Smooth muscle cell of the brain vasculature (primary cell): ENCODE measurements around the gene S100A4.

ENCODE experiments used
- DNase-seq: peaks from one replicate; pipeline ENCODE4 v3.0.0-alpha.2; 2012; ENCODE audit warnings: low read depth, low spot score

The S100A4 gene

DNA sequence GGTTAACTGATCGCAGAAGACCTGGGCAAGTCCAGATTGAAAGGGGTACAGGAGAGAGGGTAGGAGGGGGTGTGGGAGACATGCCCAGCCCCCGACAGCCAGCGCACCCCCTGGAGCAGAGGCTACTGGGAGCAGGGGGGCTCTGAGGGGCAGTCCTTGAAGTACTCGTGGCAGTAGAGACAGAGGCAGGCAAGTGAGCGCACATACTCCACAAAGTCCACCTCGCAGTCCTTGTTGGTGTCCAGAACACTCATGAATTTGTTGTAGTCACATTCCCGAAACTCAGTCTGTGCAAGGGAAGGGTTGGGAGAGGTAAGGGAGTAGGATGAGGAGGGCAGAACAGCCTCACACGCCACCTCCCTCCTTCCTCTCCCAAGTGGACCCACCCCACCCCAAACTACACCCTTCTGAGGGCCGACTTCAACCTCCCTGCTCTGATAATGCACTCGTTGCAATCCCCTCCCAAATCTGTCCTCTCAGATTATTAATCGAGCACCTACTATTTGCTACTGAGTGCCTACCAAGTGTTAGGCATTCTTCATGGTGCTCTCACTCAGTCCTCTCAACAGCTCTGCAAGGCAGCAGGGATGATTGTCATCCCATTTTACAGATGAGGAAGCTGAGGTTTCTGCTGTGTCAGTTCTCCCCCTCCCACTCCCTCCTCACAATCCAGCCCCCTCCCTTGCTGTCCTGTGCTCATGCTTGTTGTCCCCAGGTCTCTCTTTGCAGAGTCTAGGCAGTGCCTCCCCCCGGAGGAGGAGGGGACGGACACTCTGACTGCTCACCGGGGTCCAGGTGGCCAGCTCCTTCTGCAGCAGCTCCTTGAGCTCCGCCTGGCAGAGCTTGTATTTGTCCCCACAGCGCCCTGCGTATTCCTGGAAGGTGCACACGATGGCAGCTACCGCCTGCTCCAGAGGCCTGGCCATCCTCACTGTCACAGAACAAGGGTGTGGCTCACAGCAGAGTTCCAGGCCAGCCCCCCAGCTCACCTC lies 2.2 kb upstream of the S100A4 start:
- no peak for DNase-seq

DNA sequence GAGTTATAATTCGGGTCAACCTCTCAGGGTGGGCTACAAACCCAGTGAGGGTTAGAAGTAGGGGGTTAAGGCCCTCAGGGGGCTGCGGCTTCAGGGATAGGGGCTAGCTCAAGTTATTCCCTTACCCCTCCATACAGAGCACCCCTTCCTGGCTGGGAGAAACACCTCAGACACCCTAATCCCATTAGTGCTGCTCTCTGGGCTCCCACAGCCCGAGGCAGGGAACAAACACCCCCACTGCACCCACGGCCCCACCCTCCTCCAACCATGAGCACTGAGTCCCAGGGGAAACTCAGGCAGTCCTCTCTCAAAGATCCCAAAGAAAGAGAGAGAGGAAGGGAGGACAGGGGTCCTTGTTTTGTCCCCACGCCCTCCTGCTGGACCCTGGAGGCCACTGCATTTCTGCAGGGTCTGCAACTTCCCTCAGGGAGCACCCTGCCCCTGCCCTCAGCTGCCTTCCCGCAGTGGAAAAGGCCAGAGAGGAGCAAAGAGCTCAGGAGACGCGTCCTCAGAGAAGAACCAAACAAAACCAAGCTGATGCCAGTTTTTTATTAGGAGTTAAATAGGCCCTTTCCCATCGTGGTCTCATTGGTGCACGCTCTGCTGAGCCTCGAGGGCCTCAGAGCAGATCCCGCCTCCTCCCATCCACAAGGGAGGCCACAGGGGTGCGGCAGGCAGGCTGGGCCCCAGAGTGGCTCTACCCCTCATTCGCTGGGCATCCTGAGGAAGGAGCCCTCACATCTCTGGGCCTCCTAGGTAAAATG lies 1.4 kb upstream of the S100A4 start:
- no peak for DNase-seq

DNA sequence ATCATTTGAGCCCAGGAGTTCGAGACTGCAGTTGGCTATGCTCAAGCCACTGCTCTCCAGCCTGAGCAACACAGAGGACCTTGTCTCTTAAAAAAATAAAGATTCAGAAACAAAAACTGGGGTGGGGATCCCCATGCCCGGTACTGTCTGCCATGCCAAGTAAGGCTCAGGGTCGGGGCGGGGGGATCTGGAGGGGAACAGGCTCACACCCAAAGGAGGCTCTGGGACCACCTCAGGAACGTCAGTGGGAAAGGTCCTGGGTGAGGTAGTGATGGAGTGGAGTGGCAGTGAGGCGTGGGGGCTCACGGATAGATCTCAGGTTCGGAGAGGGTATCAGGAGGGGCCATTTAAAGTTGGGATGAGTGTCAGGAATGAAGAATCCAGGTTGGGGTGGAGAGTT lies 765 bp upstream of the S100A4 start:
- DNase-seq, result no peak

DNA sequence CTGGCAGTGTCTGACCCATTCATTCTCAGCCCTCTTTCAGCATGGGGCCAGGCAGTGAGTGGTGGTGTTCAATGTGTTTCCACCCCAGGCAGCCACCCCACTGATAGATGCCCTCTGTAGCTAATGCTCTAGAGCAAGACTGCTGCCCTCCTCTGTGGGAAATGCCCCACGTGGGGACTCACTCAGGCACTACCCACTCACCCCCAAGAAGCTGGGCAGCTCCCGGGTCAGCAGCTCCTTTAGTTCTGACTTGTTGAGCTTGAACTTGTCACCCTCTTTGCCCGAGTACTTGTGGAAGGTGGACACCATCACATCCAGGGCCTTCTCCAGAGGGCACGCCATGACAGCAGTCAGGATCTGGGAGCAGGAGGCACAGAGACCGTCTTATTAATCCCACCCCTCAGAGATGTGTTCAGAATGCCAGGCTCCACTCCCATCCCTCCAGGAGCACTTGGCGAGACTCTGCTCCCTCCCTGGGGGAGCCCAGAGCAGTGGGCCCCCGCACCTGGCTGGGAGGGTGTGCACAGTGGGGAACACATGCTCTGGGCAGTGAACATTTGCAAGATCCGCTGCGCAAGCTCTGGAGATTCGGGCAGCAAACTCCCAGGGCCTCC lies 1.0 kb downstream of the S100A4 start:
- no peak for DNase-seq

DNA sequence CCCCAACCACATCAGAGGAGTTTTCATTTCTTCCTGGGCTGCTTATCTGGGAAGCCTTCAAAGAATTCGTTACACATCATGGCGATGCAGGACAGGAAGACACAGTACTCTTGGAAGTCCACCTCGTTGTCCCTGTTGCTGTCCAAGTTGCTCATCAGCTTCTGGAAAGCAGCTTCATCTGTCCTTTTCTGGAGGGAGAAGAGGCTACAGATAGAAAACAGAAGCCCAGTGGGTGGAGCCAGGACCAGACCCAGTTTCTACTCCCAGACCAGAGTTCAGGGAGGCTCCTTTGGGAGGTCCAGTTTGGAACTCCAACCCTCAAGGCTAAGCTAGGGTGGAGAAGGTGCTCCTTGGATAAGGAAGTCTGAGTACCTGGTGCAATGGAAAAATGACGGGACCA lies 1.9 kb downstream of the S100A4 start:
- no peak for DNase-seq

DNA sequence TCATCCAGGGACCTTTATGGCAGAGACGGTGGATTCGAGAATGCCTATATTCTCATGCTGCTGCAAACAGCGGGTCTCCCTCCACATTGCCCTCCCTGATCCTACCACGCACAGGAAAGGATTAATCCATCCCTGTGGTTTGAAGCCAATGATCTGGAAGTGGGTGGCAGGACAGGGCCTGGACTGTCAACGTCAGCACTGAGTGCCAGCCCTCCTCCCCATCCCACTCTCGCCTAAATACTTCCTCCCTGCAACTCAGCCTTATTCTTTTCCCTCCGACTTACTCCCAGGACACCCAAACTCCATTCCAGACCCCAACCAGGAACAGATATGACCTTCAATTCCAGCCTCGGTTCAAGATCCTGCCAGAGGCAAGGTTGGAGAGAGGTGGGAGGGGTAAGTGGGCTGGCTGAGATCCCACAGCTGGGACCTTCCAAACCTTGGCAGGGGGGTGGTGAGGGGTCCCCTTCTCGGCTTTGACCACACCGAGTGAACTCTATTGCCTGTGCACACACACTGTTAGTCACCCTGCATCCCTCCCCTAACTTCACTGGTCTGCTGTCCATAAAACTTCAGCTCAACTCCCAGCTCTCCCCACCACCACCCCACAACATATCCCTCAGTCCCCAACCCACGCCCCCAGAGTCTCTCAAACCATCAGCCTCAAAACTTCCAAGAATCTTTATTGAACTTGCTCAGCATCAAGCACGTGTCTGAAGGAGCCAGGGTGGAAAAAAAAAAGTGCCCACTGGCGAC lies 2.5 kb downstream of the S100A4 start:
- DNase-seq, result no peak

DNA sequence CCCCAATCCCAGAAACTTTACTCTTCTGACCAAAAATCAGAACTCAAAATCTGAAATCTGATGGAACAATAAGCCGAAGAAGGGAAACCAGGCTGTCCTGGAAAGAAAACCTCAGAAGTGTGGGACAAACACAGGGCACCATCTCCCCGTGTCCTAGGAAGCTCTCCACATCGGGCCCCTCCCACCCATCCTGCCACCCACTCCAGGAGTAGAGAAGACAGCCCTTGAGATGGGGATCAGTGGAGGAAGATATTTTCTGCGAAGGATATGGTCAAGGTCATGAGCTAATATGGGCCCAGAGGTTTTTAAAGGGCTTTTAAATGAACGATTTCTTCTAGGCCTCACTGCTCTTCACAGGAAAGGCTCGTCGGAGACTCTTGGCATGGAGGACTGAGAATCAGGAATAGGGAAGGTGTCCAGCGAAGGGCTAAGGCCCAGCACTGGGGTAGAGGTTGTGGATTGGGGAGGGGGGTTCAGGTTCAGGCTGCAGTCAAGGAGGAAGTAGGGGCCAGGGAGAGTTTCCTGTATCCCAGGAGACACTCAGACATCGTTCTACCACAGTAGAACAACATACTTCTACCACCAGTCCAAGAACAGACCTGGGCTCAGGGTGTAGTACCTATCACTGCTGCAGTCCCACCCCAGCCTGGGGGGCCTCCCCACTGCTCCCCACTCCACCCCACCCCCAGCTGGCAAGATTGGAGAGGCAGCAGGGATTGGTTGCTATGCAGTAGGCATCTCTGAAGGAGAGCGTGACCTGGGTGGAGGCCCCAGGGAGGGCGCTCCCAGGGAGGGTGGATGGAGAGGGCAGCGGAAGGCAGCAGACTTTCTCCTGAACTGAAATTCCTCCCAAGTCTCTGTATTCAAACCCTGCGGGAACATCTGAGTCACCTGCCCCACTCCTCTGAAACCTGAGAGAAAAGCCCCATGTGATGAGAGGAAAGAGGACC lies 3.7 kb downstream of the S100A4 start:
- no peak for DNase-seq

DNA sequence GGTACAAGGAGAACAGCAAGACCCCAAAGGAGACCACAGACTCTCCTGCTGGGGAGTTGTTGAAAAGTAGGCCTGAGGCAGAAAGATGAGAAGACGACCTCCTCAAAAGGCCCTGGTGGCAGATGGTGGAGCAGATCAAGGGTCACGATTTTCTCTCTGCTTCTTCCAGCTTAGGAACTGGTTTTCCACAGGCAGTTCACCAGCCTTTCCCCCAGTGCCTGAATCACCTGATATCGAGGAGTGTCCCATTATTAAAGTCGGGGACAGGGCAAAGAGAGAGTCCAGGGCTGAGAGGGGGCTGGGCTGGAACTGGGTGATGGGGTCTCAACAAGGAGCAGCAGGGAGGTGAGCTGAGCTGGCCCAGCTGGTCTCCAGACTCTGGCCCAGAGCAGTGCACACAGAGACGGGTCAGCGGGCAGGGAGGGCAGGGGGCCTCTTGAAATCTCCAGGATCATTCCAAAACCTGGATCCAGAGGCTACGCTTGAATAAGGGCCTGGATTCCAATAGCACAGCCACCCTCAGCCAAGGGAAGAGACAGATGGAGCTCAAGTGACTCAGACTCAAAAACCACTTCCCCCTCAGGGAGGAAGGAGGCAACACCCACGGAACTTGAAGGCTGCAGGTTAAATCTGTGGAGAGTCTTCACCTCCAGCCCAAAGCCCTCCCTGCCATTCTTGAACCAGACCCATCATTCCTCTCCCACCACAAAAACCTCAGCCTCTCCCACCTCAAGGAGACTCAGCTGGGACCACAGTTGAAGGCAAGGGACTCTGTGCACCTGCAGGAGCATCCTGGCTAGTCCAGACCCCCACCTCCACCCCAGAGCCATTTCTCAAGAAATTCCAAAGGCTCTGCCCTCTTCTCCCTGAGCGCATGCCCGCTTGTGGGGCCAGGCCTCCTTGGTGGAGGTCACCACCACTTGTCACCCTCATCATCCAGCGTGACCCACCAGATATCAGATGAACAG lies 4.9 kb downstream of the S100A4 start, which contains the start of gene S100A5:
S100A5 (minus strand) TSS at position 541 of the 968 bp plus-strand sequence. CDS start 743 bp downstream, outside the sequence.
- no peak for DNase-seq

DNA sequence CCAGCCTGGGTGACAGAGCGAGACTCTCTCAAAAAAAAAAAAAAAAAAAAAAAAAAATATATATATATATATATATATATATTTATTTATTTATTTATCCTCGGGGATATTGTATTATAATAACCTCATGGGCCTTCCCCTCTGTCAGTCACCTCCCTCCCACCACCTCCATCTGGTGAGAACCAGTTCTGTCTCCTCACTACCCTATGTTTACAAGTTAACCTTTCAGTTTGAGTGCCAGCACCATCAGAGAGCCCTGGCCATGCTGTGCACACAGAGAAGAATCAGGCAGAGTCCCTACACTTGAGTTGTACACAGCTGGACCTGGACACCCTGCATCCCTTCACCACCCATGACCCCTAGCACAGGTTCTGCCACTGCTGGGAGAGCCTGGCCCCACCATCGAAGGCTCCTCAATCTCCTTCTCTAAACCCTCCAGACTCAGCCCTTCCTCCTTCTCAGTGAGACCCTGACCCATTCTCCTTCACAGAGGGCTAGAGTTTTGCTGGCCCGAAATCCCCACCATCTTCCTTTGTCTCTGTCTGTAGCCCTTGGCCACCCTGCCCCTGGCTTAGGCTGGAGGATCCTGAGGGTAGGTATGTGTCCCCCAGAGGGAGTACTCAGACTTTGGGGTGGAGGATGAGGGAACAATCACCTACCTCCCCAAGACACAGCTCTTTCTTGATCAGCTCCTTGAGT lies 6.1 kb downstream of the S100A4 start:
- DNase-seq, result no peak

DNA sequence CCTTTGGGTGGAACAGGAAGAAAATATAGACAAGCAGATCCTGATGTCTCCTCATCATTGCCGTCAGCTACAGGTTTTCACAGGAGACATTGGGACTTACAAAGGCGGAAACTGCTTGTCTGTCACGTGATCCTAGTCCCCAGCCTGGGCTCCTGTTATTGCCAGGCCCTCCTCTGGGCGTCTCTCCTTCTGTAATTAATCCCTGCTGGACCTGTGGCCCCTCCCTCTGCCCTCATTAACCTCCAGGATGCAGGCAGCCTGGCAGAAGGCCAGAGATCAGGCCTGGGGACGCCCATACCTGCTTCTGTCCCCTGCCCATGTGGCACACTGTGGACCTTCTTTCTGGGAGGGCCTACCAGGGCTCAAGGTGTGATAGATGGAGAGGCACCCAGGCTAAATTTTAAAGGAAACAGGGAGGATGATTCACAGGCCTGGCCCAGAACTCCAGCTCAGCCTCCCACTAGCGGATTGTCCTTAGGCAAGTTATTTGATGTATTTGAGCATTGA lies 7.2 kb downstream of the S100A4 start:
- no peak for DNase-seq

DNA sequence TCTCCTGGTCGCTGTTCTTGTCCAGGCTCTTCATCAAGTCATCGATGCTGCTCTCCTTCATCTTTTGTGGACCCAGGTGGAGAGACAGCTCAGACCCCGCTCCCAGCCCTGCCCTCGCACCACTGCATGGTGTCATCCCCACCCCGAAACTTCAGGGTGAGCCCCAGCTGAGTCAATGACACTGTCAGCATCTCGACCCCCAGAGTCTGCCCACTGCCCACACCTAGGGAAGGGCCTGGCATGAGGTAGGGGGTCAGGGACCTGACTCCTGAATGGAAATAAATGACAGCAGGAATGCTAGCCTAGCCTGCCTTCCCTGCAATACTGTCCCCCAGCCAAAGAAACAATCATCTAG lies 8.3 kb downstream of the S100A4 start:
- no peak for DNase-seq

DNA sequence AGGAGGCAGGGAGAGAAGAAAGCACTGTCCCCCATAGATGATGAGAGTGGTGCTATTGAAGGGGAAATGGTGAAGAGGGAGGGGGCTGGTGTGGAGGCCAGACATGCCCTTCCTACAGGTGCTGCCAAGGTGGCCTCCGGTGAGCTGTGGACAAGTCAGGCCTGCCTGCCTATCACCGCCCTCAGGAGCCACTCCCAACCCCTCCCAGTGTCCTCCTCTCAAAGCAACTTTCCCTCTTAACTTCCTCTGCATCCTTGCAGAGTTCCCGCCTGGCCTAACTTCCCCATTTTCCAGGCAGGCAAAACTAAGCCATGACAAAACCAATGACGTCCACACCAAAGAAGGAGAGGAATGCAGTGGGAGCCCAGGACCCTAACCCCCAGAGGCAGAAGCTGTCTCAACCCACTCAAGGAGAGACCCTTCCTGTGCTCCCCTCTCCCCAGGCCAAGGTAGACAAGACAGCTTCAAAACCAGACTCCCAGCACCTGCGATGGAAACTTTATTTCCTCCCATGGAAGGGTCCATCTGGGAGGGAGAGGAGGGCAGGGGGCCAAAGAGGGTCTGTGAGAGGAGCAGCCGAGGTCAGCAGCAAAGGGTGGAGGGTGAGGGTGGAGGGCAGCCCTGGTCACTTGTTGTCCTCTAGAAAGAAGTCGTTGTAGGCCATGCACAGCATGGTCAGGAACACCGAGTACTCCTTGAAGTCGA lies 8.8 kb downstream of the S100A4 start:
- DNase-seq, result no peak

DNA sequence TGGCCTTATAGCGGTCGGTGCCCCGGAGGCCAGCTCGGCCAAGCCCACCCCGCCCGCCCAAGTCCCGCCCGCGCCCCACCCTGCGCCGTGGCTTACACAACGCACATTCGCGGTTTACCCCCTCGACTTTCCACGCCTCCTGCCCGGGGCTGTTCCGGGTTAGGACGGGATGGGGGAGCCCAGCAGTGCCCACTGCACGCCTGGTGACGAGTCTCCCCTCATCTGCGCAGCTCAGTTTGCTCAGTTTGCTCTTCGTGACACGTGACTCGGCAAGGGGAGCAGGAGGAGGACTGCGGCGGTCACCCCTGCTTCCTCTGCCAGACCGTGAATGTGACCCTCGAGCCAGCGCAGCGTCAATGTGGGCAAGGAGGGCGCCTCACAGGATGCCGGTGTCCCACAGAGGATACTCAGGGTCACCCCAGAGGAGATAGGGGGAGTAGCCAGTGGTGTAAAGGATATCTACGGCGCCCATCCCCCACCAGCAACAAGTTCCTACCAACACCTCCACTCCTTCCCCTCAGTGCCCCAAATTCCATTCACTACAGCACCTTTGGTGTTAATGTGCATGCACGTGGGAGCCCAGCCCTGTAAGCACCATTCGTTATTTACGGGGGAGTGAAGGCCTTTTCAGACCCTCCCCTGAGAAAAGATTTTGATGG lies 9.5 kb downstream of the S100A4 start:
- DNase-seq, result no peak

DNA sequence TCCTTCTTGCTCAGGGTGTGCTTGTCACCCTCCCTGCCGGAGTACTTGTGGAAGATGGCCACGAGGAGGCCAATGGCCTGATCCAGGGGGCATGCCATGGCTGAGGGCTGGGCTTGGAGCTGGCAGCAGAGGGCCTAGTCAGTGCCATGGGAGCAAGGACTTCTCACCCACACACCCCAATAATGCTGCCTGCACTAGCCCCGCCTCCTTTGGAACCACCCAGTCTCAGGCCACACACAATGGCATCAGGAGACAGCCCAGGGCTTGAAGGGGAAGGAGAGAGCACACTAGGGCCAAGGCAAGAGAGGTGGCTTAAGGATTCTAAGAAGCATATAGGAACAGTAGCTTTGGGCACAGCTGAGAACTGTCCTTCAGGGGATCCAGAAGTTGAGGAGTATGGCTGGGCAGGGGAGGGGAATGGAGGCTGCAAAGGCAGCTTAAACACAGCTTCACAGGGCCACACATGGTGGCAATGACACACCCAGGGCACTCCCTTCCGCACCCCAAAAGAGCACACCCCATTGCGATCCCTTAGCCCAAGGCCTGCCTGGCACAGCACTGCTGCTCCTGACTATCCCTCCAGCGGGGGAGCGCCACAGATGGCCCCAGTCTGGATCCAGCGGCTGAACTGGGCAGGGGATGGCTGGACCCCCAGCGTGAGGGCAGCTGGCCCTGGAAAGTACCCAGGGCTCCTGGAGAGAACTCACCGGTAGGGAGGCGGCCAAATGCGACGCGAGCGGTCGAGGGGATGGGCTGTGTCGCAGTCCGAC lies 10.2 kb downstream of the S100A4 start, which contains the start of gene S100A6:
S100A6 (minus strand) TSS at position 750 of the 770 bp plus-strand sequence; CDS start at position 98, 652 bp downstream.
- no peak for DNase-seq

DNA sequence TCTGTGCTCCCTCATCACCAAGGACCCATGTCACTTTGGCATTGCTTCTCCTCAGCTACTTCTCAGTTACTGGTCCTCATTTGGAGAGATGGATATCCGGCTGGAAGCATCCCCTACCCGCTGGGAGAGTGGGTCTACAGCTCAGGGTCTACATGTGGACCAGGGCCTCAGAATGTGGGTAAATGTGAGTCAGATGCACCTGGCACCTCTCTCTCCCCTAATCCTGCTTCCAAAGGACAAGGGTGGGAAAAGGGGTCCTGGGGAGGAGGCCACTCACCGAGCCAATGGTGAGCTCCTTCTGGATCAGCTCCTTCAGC lies 10.7 kb downstream of the S100A4 start:
- DNase-seq, result no peak

DNA sequence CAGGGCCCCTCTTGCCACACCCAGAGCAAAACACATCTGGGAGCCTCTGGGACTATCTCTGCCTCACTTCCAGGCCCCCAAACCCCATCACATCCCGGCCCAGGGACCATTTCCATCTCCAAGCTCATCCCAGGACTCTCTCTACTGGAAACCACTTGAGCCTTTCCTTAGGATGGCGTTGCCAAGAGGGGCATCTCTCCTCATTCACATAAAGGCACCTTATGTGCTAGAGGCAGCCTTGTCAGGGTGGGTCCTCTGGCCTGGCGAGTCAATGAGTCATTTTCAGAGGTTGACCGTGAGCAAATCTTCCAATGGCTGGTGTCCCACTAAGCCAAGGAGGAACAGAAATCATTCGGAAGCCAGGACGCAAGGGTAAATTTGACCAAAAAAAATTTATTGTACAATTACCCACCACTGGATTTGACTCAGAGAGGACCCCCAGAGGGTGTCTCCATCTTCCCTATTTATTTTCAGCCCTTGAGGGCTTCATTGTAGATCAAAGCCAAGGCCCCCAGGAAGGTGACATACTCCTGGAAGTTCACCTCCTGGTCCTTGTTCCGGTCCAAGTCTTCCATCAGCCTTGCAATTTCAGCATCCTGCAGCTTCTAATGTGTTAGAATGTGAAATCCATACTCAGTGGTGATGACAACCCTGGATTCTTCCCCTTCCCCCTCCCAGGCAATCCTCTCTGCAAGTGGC lies 11.2 kb downstream of the S100A4 start:
- DNase-seq, result no peak
